ENCODE measurements around the gene DAPP1. TPM values are rescaled to one million over a fixed set of nuclear protein-coding genes. Genes with fewer than 3 reads are reported as not detected.

DAPP1 gene
- total and polyA plus RNA-seq, 2 donors (not counting 3 experiments of a cell fraction or from before 2014, with no cell fraction given) = not detected

- Histone ChIP-seq H3K9ac (replicated peaks; ENCODE audit: extremely low read depth, insufficient read depth, low read length) (no peak overlapping the region), H3K4me2 (ENCODE audit: insufficient read depth, low read length) (no peak overlapping the region), H3K27me3 (ENCODE audit: control insufficient read depth in 2 of 2, insufficient read depth in 2 of 2, low read length in 2 of 2) (no peaks in the 10 kb centered on the region), H2AFZ (ENCODE audit: low read depth, low read length) (no peak overlapping the region), H3K36me3 (ENCODE audit: control insufficient read depth in 2 of 2, extremely low read depth in 1 of 2, insufficient read depth in 2 of 2, low read length in 2 of 2) (no peaks in the 10 kb centered on the region), H3K79me2 (ENCODE audit: control insufficient read depth, insufficient read depth, low read length) (no peaks in the 10 kb centered on the region), H3K4me1 (ENCODE audit: control insufficient read depth, extremely low read depth, insufficient read depth, low read length) (no peaks in the 10 kb centered on the region), H3K9me3 (replicated peaks; ENCODE audit: control insufficient read depth, insufficient read depth, low read length) (no peaks in the 10 kb centered on the region), H4K20me1 (replicated peaks; ENCODE audit: control insufficient read depth, extremely low read depth, insufficient read depth, low read length) (no peaks in the 10 kb centered on the region), H3K9me1 (replicated peaks; ENCODE audit: control insufficient read depth, extremely low read depth, insufficient read depth, low read length) (no peaks in the 10 kb centered on the region), H3K27ac (ENCODE audit: insufficient read depth, low read depth, low read length) (no peak overlapping the region), H3K4me3 (replicated peaks in 1 of 3; ENCODE audit: insufficient read depth in 1 of 3, low read depth in 1 of 3, low read length in 3 of 3) (no peak overlapping the region)
- CTCF ChIA-PET = interaction anchor here (0.7 to 1.7 kb wide), 20 partner anchors 8 to 400 kb away, joined by 3 to 55 read pairs (median 4); partner anchors contain the start of gene DNAJB14
- intact Hi-C loops (cut with micrococcal nuclease) = loop anchor here (1.0 to 2.0 kb wide), 2 partner anchors 138 to 252 kb away; no protein-coding TSS in a partner anchor
- POLR2A ChIA-PET = interaction anchor here (1.0 kb wide), 1 partner anchor 138 kb away, joined by 3 read pairs; no protein-coding TSS in a partner anchor
- no TSS peak for BruUV-seq (replicated peaks)
- TF ChIP-seq FOS (IDR thresholded peaks at IDR 0.05; ENCODE audit: borderline replicate concordance, insufficient read depth, low read length) = no peak
- TF ChIP-seq EZH2 (IDR thresholded peaks at IDR 0.05; ENCODE audit: borderline replicate concordance, low read depth, low read length, severe bottlenecking) = no peak
- TF ChIP-seq, protein P1, sequence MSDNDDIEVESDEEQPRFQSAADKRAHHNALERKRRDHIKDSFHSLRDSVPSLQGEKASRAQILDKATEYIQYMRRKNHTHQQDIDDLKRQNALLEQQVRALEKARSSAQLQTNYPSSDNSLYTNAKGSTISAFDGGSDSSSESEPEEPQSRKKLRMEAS (IDR thresholded peaks at IDR 0.05; ENCODE audit: insufficient read depth, insufficient read length) = no peak
- TF ChIP-seq CTCF (IDR thresholded peaks at IDR 0.05; ENCODE audit: extremely low read depth in 1 of 2, insufficient read depth in 1 of 2, low read depth in 1 of 2, low read length in 2 of 2) = no peak
- no peak for TF ChIP-seq JUN (IDR thresholded peaks at IDR 0.05; ENCODE audit: borderline replicate concordance, insufficient read depth, insufficient read length, low read depth)
- no peak for TF ChIP-seq POLR2AphosphoS5 (IDR thresholded peaks at IDR 0.05; ENCODE audit: insufficient read depth, low read depth, low read length)
- TF ChIP-seq POLR2A (IDR thresholded peaks at IDR 0.05; ENCODE audit: low read depth, low read length) = no peak
- no peak for TF ChIP-seq MYC (IDR thresholded peaks at IDR 0.05; ENCODE audit: low read depth, low read length)
- no peak for TF ChIP-seq GATA2 (IDR thresholded peaks at IDR 0.05; ENCODE audit: insufficient read depth, insufficient read length, low read depth, low read length)
- dilution Hi-C loops (cut with MboI; ENCODE audit: extremely low pct_ligation_motif_present, low sequenced_read_pairs) = no loop called here
- DNase-seq (ENCODE audit: low read depth, low spot score) (no peak), FAIRE-seq (no peak)
Measured at GRCh38 chr4:99811117-99811516, 5.5 kb upstream of the DAPP1 start.
